ENCODE measurements around the gene PAPPA2.

DNA sequence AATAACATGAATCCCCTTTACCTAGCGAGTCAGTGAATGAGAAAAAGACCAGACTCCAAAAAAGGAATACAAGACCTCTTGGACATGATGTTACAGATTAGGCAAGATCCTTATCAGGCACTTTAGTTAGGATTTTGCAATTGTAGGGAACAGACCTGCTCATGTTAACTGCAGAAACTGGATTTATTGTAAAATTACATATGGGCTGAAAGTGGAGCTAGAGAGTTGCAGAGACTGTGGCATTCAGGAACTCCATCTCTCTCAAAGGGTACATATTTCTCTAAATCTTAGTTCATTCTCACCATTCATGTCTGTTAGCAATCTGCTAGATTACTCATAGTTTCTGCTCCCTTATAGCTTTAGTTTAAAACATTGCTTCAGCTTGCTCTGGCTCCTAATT, 142.2 kb downstream of the PAPPA2 start:
- TF ChIP-seq, protein P1, sequence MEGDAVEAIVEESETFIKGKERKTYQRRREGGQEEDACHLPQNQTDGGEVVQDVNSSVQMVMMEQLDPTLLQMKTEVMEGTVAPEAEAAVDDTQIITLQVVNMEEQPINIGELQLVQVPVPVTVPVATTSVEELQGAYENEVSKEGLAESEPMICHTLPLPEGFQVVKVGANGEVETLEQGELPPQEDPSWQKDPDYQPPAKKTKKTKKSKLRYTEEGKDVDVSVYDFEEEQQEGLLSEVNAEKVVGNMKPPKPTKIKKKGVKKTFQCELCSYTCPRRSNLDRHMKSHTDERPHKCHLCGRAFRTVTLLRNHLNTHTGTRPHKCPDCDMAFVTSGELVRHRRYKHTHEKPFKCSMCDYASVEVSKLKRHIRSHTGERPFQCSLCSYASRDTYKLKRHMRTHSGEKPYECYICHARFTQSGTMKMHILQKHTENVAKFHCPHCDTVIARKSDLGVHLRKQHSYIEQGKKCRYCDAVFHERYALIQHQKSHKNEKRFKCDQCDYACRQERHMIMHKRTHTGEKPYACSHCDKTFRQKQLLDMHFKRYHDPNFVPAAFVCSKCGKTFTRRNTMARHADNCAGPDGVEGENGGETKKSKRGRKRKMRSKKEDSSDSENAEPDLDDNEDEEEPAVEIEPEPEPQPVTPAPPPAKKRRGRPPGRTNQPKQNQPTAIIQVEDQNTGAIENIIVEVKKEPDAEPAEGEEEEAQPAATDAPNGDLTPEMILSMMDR (IDR thresholded peaks at IDR 0.05; ENCODE audit: low read depth, low read length), result no peak
- no peak for TF ChIP-seq EZH2phosphoT487 (IDR thresholded peaks at IDR 0.05; ENCODE audit: low read depth)

Data from OCI-LY3 (cell line).